HG03196 (cell line): ENCODE results near the gene PCDHGC4.

Experiments used
- ATAC-seq: cut with Tn5 transposase; IDR thresholded peaks from one replicate; pipeline ENCODE4 v1.9.1; 2021; ENCODE audit not compliant: unreplicated experiment

The PCDHGC4 gene

DNA sequence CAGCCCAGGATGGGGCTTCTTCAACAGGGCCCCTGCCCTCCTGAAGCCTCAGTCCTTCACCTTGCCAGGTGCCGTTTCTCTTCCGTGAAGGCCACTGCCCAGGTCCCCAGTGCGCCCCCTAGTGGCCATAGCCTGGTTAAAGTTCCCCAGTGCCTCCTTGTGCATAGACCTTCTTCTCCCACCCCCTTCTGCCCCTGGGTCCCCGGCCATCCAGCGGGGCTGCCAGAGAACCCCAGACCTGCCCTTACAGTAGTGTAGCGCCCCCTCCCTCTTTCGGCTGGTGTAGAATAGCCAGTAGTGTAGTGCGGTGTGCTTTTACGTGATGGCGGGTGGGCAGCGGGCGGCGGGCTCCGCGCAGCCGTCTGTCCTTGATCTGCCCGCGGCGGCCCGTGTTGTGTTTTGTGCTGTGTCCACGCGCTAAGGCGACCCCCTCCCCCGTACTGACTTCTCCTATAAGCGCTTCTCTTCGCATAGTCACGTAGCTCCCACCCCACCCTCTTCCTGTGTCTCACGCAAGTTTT is 27.6 kb downstream of the PCDHGC4 start:
- no peak for ATAC-seq

DNA sequence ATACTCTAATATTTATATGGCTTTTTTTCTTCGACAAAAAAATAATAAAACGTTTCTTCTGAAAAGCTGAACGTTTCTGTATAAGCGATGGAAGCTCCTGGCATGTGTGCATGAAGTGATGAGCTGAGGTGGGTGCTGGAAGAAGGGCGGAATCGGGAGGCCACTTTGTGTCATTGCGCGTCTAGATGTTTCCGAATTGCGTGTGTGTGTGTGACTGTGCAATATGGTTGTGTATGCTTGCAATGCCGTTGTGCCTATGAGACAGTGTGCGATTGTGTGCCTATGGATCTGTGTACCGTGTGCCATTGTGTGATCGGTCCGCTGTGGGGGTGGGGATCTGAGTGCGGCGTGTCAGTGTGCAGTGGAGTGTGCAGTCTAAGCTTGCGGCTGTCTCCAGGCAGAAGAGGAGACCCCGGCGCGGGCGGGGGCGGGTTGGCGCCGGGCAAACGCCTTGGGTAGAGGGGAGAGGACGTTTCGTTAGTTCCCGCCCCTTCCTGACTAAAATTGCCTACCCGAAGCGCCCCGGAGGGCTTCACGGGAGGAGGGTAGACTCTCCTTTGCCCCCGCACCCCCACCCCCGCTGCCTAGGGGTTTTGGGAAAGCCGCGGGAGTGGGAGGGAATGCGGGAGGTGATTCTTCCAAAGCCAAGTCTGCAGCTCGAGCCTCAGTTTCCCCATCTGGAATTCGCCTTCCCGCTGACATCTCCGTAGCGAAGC is 28.2 kb downstream of the PCDHGC4 start:
- no peak for ATAC-seq

DNA sequence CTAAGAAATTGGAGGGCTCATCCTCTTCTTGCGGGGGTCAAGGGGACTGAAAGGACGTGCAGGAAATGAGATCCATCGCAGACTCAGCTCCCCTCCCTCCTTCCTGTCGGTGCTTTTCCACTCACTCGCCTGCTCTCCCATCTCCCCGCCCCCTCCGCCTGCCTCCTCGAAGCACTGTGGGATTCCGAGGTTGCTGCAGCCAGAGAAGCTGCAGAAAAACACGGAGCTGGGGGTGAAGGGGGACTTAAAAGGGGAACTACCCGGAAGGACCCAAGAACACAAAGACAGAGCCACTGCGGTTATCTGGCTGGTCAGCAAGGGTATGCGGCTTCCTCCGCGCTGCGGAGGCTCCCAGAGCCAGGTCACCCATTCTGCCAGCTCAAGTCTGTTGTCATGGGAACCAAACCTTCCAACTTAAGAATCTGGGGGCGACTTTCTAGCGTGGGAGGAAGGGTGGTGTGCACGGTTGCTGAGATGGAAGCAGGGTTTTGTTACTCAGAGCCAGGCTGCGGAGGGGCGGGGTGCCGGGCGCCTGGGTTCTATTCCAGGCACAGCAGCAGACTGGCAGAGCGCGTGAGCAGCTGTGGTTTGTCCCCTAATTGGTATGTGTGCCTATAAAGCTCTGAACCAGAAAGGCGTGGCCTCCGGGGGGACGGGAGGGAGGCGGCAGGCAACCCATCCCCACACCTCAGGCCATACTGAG is 28.9 kb downstream of the PCDHGC4 start:
- peak; percentile 24 for ATAC-seq

DNA sequence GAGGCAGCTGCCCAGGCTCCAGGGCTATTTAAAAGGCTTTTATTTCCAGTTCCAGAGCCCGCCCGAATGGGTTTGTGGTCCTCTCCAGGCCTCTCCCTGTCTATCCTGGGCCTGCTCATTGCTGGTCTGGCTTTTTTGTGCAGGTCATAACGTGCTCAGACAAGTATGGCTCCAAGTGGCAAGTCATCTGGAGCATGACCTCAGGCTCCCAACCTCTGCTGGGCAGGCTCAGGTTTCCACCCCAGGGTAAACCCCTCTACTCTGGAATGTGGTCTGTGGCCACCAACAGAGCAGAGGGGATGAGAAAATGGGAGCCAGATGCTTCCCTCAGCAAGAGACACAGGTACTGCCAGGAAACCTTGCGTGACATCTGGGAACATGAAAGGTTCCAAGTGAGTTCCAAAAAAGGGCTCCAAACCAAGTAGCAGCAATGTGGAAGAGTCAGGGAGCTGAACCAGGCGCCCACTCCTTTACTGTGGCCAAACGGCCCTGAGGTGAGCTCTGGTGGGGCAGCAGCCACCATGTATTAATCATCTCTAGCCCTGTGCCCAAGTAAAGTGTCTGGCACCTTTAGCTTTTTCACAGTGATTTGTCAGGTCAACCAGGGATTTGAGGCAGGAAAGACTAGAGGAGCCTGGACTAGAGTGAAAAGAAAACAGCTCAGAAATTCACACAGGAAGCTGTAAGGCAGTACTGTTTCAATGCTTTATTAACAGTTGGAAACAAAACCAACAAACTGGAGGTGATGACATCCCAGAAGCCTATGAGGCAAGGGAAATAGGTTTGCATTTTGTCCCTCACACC is 29.7 kb downstream of the PCDHGC4 start:
- ATAC-seq, result peak; percentile 13

DNA sequence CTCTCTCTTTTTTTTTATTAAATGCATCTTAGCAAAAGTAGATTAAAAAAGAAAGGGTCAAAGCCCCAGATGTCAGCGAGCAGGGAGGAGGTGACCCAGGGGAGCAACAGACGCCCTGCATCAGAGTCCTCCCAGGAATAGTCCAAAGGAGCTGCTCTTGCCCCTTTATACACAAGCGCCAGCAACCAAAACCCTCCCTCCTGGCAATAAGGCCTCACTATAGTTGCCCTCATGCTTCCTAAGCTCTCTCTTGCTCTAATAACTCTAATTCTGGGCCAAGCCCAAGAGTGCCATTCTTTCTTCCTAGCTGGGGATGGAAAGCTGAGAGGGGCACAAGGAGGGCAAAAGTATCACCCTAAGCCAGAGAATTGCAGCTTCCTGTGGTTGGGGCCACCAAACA is 30.3 kb downstream of the PCDHGC4 start:
- no peak for ATAC-seq

DNA sequence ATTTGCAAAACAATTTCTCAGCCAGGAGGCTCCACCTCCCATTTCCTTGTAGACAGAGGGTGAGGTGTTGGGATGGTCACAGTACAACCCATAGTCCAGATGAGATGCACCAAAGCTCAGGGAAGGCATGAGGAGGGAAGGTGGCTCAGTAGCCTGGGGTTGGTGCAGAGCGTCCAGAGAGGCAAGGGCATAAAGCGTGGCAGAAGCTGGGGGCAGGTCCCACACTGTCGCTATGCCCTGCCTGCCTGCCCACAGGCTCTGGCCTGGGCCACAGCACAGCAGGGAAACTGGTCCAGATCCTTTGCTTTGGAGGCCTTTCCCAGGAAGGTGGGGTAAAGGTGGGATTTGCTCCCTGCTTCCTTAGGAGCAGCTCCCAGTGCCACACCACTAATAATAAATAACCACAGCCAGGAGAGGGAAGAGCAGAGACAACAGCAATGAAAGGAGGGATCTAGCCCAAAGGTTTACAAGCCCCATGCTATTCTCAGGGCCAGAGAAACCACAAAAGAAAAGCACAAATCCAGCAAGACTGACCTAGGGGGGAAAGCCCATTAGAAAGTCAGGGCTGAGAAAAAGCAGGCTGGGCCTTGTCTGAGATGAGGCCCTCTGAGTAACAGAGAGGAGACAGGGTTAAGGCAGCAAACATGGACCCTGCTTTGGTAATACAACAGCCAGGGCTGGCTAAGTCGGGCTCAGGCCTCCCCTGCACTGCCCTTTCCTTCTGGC is 31.3 kb downstream of the PCDHGC4 start:
- no peak for ATAC-seq

DNA sequence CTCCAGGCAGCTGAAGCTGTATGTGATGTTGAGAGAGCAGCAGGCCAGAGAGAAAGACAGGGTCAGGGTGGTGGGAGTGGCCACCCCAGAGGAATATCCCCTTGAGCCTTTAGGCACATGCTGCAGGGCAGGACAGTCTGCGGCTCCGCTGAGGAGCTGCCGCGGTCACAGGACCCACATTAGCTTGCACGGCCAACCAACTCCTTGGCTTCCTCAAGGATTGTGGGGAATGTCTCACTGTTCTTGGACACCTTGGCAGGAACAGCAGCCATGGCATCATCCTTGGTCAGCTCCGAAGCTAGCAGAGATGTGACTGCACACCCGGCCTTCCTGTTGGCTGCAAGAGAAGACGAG is 31.8 kb downstream of the PCDHGC4 start:
- no peak for ATAC-seq

DNA sequence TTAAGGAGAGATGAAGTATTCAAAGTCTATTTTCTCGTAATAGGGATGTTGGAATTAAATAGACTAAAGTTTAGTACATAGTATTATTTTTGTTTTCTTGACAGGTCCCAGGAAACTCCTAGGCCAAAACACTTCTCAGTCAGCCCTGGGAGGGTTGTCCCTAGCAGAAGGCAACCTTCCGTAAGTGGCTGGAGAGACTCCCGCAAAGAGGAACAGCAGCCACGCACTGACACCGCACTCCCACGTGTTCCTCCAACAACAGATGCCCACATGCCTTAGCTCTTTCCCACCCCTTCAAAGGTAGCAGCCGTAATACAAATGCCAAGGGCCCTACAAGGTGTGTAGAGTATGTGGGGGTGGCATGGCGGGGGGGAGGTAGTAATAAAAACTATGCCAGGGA is 32.5 kb downstream of the PCDHGC4 start:
- ATAC-seq, result no peak

DNA sequence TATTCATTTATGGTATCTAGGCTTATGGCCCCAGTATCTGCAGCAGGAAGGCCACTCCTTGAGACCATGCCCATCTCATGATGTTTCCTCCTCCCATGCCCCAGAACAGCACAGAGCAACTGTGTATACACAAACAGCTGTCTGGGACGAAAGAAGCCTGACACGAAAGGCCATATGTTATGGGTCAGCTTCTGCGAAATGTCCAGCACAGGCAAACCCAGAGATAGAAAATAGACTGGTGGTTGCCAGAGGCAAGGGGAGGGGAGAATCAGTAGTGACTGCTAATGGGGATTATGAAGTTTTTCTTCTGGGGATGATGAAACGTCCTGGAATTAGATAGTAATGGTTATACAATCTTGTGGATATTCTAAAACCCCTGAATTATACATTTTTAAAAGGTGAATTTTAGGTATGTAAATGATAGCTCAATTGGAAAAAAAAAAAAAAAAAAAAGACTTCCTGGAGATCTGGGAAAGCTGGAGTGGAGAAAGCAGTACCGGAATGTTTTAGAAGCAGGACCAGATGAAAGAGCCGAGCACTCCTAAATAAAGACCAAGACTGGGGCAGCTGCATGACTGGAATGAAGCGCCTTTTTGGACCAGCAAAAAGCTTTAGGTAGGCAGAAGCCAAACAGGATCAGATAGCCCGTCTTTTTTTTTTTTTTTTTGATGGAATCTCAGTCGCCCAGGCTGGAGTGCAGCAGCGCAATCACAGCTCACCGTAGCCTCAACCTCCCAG is 33.2 kb downstream of the PCDHGC4 start:
- ATAC-seq, result no peak

DNA sequence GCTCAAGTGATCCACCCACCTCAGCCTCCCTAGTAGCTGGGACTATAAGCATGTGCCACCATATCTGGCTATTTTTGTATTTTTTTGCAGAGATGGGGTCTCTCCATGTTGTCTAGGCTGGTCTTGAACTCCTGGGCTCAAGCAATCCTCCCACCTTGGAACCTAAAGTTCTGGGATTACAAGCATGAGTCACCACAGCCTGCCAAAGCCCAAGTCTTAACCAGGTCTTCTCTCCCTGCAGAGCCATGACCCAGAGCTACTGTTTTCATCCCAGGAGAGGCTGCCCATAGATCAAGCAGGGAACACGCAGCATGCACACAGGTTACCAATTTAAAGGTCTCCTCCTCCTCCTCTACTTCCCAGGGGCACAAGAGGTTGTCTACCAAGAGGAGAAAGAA is 33.8 kb downstream of the PCDHGC4 start:
- no peak for ATAC-seq

DNA sequence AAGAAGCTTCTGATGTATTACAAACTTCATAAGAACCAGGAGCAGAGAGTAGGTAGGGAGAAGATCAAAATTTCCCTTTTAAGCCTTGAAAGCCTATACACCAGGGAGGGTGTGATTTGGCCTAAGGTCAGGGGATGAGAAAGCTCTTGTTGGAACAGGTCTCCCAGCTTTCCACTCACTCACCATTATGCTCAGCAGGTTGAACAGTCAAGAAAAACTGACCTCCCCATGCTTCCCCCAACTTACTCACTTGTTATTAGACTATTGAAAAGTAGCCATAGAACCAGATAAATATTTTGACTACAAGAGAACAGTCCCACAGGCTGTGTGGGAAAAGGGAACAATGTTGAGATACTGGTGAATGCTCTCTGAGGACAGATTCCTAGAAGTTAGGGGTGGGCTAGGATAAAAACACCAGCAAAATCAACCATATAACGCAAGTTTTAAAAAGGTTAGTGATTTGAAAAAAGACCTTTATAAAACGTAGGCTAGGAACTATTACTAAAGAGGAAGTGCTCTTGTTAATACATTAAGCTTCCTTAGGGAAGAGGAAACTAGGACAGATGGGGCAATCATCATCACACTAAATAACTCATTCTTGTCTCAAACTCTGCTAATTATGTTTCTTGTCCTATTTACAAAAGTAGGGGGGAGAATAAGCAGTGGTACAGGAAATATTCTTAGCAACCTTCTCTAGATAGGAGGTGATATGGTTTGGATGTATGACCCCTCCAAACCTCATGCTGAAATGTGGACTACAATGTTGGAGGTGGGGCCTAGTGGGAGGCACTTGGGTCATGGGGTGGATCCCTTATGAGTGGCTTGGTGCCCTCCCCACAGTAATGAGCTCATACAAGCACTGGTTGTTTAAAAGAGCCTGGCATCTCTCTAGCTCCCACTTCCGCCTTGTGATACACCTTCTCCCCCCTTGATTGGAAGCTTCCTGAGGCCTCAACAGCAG is 35.1 kb downstream of the PCDHGC4 start:
- ATAC-seq, result no peak

DNA sequence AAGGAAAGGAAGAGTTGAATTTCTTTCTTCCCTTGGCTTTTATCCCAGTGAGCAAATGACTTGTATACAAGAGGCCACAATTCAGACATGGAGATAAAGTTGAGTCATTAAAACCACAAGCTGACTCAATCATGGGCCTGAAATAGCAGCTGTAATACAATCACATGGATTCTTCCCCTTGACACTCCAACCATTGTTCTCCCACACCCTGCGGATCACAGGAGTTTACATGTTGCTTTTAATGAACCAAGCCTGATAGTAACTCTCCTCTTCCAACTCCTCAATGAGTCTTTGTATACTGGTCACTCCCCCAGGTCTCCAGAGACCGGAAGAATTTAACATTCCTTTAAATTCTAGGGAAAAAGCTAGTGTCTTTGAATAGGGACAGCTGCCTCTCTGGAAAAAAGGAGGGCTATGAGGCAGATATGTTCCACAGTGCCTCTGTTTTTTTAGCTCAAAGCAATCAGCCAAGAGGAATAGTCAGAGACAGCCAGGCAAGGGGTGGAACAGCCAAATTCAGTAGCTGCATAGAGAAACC is 36.5 kb downstream of the PCDHGC4 start:
- no peak for ATAC-seq

DNA sequence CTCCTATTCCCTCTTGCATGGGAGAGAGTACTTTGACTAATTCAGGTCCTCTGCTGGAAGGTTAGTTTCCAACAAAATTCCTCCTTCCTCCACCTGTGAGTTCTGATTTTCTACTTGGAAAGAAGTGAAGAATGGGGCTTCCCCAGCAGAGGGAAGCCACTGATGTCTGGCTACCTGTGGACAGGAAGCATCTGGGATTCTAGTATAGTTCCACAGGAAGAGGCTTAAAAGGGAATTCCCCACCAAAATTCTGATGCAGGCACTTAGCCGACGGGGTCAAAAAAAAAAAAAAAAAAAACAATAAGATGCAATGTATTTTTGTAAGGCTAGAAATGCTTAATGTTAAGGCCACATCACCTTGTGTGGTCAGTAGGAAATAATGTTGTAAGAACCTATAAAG is 37.5 kb downstream of the PCDHGC4 start:
- ATAC-seq, result no peak

DNA sequence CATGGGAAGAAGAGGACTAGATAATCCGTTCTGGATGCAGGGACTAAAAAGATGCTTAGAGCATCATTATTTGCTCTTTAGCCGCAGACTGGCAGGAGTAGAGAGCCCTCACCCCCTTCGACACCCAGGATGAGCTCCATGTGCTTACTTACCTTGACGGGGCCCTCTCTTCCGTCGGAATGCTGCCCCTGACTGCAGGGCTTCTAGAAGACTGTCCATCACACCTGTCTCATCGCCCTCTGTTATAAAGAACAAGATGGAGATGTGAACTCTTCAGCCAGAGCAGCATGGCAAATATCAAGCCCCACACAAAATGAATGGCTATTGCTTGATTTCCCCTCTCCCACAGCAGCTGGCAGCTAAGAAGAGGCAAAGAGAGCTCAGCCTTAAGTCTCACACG is 39.2 kb downstream of the PCDHGC4 start:
- no peak for ATAC-seq

DNA sequence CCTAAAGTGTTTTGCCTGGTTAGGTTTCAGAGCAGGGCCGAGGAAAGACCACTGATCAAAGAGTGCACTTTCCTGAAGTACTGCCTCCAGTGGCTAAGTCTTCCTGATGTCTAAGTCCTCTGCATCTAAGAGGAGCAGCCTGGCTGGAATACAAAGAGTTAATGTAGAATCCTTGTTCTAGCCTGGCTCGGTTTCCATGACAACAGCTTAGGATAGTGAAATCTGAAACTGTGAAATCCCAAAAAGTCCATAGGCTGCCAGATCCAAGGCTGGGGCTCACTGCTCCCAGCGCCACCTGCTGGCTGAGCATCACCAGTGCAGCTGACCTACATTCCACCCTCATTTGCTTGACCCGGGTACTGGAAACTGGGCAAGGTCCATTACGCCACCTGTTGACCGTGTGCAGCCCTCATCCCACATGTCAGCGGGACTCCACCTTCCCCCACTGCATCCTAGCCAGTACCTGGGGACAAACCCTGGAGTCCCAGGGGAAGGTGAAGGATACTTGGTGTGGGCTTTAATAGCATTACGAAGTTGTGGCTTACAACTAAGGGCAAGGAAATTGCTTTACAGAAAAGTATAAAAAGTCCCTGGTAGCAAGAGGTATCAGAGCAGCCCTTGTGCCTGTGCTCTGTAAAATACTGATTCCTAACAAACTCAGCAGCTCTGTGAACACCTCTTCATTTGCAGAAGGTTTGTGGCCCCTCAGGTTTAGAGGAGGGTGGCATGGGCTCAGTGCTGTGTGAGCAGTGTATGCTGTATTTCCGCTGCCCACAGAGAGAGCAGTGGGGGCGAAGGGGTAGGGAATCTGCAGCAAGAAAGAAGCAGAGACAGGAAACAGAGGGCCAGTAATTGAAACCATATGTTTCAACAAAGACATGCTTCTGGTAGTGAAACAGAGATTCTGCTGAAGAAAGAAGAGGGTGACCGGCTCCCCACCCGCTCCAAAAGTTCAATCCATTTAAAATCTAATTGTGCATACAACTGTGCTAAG is 40.1 kb downstream of the PCDHGC4 start:
- ATAC-seq, result peak; percentile 90

DNA sequence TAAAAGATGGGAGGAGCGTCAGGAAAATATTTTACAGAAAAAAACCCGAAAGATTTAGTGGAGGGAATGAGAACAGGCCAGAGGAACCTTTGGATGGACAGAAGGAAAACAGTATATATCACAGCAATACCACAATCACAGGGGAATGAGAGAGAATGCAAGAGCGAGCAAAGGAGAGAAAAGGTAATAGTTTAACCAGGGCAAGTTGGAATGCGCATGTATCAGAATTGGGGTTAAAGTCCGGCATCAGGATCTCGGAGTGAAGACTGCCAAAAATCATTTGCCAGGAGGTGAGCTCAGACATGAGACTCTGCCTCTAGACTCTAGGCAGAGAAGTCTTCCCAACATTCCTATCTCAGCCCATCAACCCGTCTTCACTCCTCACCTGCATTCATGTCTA is 40.8 kb downstream of the PCDHGC4 start:
- ATAC-seq, result no peak

DNA sequence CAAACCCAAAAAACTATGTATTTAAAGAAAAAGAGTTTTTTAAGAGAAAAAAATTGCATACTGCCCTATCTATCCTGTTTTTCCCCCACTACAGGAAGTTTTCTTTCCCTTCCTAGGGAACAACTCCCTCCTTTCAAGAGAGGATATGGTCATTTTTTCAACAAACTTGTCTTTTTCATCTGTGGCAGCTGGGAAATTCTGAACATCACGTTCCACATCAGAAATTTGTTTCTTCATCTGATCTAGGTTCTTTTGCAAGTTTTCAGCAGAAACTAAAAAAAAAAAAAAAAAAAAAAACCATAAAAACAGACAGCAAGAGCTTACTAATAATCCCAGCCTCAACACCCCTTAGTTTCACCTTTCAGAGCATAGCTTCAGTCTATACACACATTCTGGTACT is 42.6 kb downstream of the PCDHGC4 start:
- ATAC-seq, result no peak
